ENCODE results near the gene DACT2. TPM values are rescaled to one million over a fixed set of nuclear protein-coding genes. Genes with fewer than 3 reads are reported as not detected.
"Not testable (repeated sequence)": the region's sequence is repeated elsewhere in the genome, so short reads cannot be mapped to it uniquely, and the experiment has no call there.

Gene DACT2
- total and polyA plus RNA-seq, 2 experiments from 2014 or later, result not detected

GRCh38 chr6:168272415-168273325 lies 46.9 kb downstream of the DACT2 start:
- no peak for DNase-seq
- TF ChIP-seq EZH2 (IDR thresholded peaks at IDR 0.05; ENCODE audit: insufficient read depth, poor library complexity, severe bottlenecking) (no peak), EZH2phosphoT487 (IDR thresholded peaks at IDR 0.05; ENCODE audit: insufficient read depth, low read depth) (no peak)
- no peaks in the 10 kb centered on the region for H3F3A ChIP-seq (ENCODE audit: insufficient read depth)
- WGBS, 2 experiments (ENCODE audit: low coverage in 1 of 2, low lambda C conversion rate in 2 of 2, missing lambda C conversion rate in 2 of 2), result 59 to 60% methylated on average over 17 of the region's 17 CpGs
- H3K4me3 ChIP-seq, result no peak overlapping the region
- H4K20me1 ChIP-seq (ENCODE audit: insufficient read depth), result no peaks in the 10 kb centered on the region
- H3K36me3 ChIP-seq (ENCODE audit: low read depth), result no peaks in the 10 kb centered on the region
- H3K9ac ChIP-seq, result no peak overlapping the region
- no peaks in the 10 kb centered on the region for H3K27me3 ChIP-seq (replicated peaks; ENCODE audit: insufficient read depth)
- no peaks in the 10 kb centered on the region for H3K79me2 ChIP-seq (ENCODE audit: insufficient read depth)
- no peak overlapping the region for H3K27ac ChIP-seq
- no peaks in the 10 kb centered on the region for H3K9me3 ChIP-seq (ENCODE audit: low read depth)
- no peak overlapping the region for H2AFZ ChIP-seq
- no peaks in the 10 kb centered on the region for H3K9me2 ChIP-seq (ENCODE audit: insufficient read depth)
- H3K4me1 ChIP-seq (ENCODE audit: insufficient read depth), result no peaks in the 10 kb centered on the region
- in situ Hi-C loops (cut with MboI), result no loop called here
- H3K4me2 ChIP-seq (ENCODE audit: unreplicated experiment), result no peak overlapping the region

DNA sequence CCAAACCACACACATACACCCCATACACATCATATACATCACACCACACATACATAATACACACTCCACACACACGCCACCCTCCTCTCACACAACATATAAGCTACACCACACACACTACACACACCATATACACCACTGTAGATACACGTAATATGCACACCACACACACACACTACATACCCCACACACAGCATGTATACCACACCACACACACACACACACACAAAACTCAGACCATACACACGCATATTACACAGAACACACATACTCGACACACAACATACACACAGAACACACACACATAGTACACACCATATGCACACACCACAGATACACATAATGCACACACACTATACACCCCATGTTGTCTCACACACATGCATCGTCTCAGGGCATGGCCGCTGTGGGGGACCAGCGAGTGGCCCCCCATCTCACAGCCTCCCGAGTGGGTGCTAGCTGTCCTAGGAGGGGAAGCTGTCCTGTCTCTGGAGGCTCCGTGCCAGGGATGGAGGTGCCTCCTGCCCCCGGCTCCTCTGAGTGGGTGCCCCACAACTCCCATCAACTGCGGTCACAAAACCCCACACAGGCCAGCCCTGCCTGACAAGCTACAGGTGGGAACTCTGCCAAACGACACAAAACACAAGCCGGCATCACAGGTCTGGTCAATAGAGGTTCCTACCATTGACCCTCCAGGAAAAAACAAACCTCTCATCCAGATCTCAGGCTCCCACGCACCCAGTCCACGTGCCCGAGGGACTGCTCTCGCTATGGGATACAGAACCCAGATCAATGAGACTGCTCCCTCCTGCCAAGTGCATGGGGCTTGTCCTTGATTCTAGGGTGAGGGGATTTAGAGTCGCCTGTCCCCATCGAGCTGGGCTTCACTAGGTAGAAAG lies 49.1 kb downstream of the DACT2 start:
- no peaks in the 10 kb centered on the region for H3K27me3 ChIP-seq (replicated peaks; ENCODE audit: insufficient read depth)
- TF ChIP-seq EZH2 (IDR thresholded peaks at IDR 0.05; ENCODE audit: insufficient read depth, poor library complexity, severe bottlenecking) (no peak), EZH2phosphoT487 (IDR thresholded peaks at IDR 0.05; ENCODE audit: insufficient read depth, low read depth) (no peak)
- H3K9me3 ChIP-seq (ENCODE audit: low read depth), result no peaks in the 10 kb centered on the region
- WGBS, 2 experiments (ENCODE audit: low coverage in 1 of 2, low lambda C conversion rate in 2 of 2, missing lambda C conversion rate in 2 of 2), result 79 to 80% methylated on average over 19 of the region's 19 CpGs
- H3K9ac ChIP-seq, result no peak overlapping the region
- H3K79me2 ChIP-seq (ENCODE audit: insufficient read depth), result no peaks in the 10 kb centered on the region
- H3K36me3 ChIP-seq (ENCODE audit: low read depth), result no peaks in the 10 kb centered on the region
- no peak overlapping the region for H3K4me2 ChIP-seq (ENCODE audit: unreplicated experiment)
- no peaks in the 10 kb centered on the region for H3K9me2 ChIP-seq (ENCODE audit: insufficient read depth)
- H3K4me3 ChIP-seq, result no peak overlapping the region
- no peaks in the 10 kb centered on the region for H4K20me1 ChIP-seq (ENCODE audit: insufficient read depth)
- DNase-seq, result no peak
- no peaks in the 10 kb centered on the region for H3K4me1 ChIP-seq (ENCODE audit: insufficient read depth)
- H3F3A ChIP-seq (ENCODE audit: insufficient read depth), result no peaks in the 10 kb centered on the region
- in situ Hi-C loops (cut with MboI), result no loop called here
- H3K27ac ChIP-seq, result no peak overlapping the region
- no peak overlapping the region for H2AFZ ChIP-seq

- Histone ChIP-seq H3K36me3 (ENCODE audit: low read depth) (no peaks in the 10 kb centered on the region), H3K9me2 (ENCODE audit: insufficient read depth) (no peaks in the 10 kb centered on the region), H3F3A (ENCODE audit: insufficient read depth) (no peaks in the 10 kb centered on the region), H3K9me3 (ENCODE audit: low read depth) (no peaks in the 10 kb centered on the region), H3K4me3 (no peak overlapping the region), H3K79me2 (ENCODE audit: insufficient read depth) (no peaks in the 10 kb centered on the region), H4K20me1 (ENCODE audit: insufficient read depth) (no peaks in the 10 kb centered on the region), H3K4me2 (ENCODE audit: unreplicated experiment) (no peak overlapping the region), H3K27ac (no peak overlapping the region), H3K4me1 (ENCODE audit: insufficient read depth) (no peaks in the 10 kb centered on the region), H2AFZ (no peak overlapping the region), H3K27me3 (replicated peaks; ENCODE audit: insufficient read depth) (no peaks in the 10 kb centered on the region), H3K9ac (no peak overlapping the region)
- in situ Hi-C loops (cut with MboI), result no loop called here
- no peak for TF ChIP-seq EZH2phosphoT487 (IDR thresholded peaks at IDR 0.05; ENCODE audit: insufficient read depth, low read depth)
- TF ChIP-seq EZH2 (IDR thresholded peaks at IDR 0.05; ENCODE audit: insufficient read depth, poor library complexity, severe bottlenecking), result no peak
- WGBS, 2 experiments (ENCODE audit: low coverage in 1 of 2, low lambda C conversion rate in 2 of 2, missing lambda C conversion rate in 2 of 2), result 87 to 89% methylated on average over 12 to 14 of the region's 16 CpGs
- no peak for DNase-seq
Measured at GRCh38 chr6:168269455-168270243, 49.9 kb downstream of the DACT2 start.

GRCh38 chr6:168268755-168269154 lies 50.8 kb downstream of the DACT2 start:
- Histone ChIP-seq H3K4me1 (ENCODE audit: insufficient read depth) (no peaks in the 10 kb centered on the region), H3K79me2 (ENCODE audit: insufficient read depth) (no peaks in the 10 kb centered on the region), H2AFZ (no peak overlapping the region), H3K9me2 (ENCODE audit: insufficient read depth) (no peaks in the 10 kb centered on the region), H3K9ac (no peak overlapping the region), H4K20me1 (ENCODE audit: insufficient read depth) (no peaks in the 10 kb centered on the region), H3K4me2 (ENCODE audit: unreplicated experiment) (no peak overlapping the region), H3K4me3 (no peak overlapping the region), H3K27me3 (replicated peaks; ENCODE audit: insufficient read depth) (no peaks in the 10 kb centered on the region), H3F3A (ENCODE audit: insufficient read depth) (no peaks in the 10 kb centered on the region), H3K36me3 (ENCODE audit: low read depth) (no peaks in the 10 kb centered on the region), H3K9me3 (ENCODE audit: low read depth) (no peaks in the 10 kb centered on the region), H3K27ac (no peak overlapping the region)
- 19 to 25% methylated on average over 1 of the region's 1 CpG for WGBS, 2 experiments (ENCODE audit: low coverage in 1 of 2, low lambda C conversion rate in 2 of 2, missing lambda C conversion rate in 2 of 2)
- in situ Hi-C loops (cut with MboI), result no loop called here
- TF ChIP-seq EZH2phosphoT487 (IDR thresholded peaks at IDR 0.05; ENCODE audit: insufficient read depth, low read depth), result no peak
- TF ChIP-seq EZH2 (IDR thresholded peaks at IDR 0.05; ENCODE audit: insufficient read depth, poor library complexity, severe bottlenecking), result no peak
- no peak for DNase-seq

GRCh38 chr6:168267779-168268178 lies 51.8 kb downstream of the DACT2 start:
- 32 to 47% methylated on average over 3 of the region's 3 CpGs for WGBS, 2 experiments (ENCODE audit: low coverage in 1 of 2, low lambda C conversion rate in 2 of 2, missing lambda C conversion rate in 2 of 2)
- H3K4me3 ChIP-seq; DNase-seq; H3K9me2 ChIP-seq (ENCODE audit: insufficient read depth); H3K79me2 ChIP-seq (ENCODE audit: insufficient read depth); H3K4me2 ChIP-seq (ENCODE audit: unreplicated experiment); H3K9me3 ChIP-seq (ENCODE audit: low read depth); H3K36me3 ChIP-seq (ENCODE audit: low read depth); H2AFZ ChIP-seq; H3K9ac ChIP-seq; H3F3A ChIP-seq (ENCODE audit: insufficient read depth); H4K20me1 ChIP-seq (ENCODE audit: insufficient read depth); H3K4me1 ChIP-seq (ENCODE audit: insufficient read depth); H3K27ac ChIP-seq; H3K27me3 ChIP-seq (replicated peaks; ENCODE audit: insufficient read depth); in situ Hi-C loops (cut with MboI): not testable (repeated sequence)

All from GM23248 (cell line).